COLO668 (cell line): ENCODE measurements around the gene LIN7A.

Source experiments
- DNase-seq: peaks from one replicate; lab custom pipeline; 2025; ENCODE audit not compliant: unreplicated experiment; lab: John Stamatoyannopoulos, UW

LIN7A gene

GRCh38 chr12:80761838-80762237, 175.9 kb downstream of the LIN7A start:
- DNase-seq: no peak

GRCh38 chr12:80756875-80757274, 180.9 kb downstream of the LIN7A start:
- no peak for DNase-seq

GRCh38 chr12:80754274-80754673, 183.5 kb downstream of the LIN7A start:
- no peak for DNase-seq

- DNase-seq: no peak
Measured at GRCh38 chr12:80752464-80752863, 185.3 kb downstream of the LIN7A start.

- no peak for DNase-seq
Measured at GRCh38 chr12:80749456-80749855, 188.3 kb downstream of the LIN7A start.

GRCh38 chr12:80747800-80748199, 189.9 kb downstream of the LIN7A start:
- no peak for DNase-seq

- DNase-seq: no peak
Measured at GRCh38 chr12:80745851-80746505, 191.8 kb downstream of the LIN7A start.
